Fibroblast of skin of right quadriceps (primary cell): Measurements from ENCODE around the gene SLC39A2.
"Not testable (repeated sequence)": the region's sequence is repeated elsewhere in the genome, so short reads cannot be mapped to it uniquely, and the experiment has no call there.

Experiments
- DNase-seq: peaks from one replicate; pipeline ENCODE4 v3.0.0-alpha.2; 2013

The SLC39A2 gene

GRCh38 chr14:20998674-20999366 is at the start of gene SLC39A2:
SLC39A2 (plus strand) TSS chr14:20999293; CDS start chr14:20999447, 154 bp downstream.
- DNase-seq = peak; percentile 77

GRCh38 chr14:20954736-20955537 is 44.2 kb upstream of the SLC39A2 start, which contains the start of gene RNASE2:
RNASE2 (plus strand) TSS chr14:20955487; CDS start chr14:20955772, 285 bp downstream.
- not testable (repeated sequence) for DNase-seq

GRCh38 chr14:20955538-20955873 is 43.6 kb upstream of the SLC39A2 start:
- not testable (repeated sequence) for DNase-seq

GRCh38 chr14:20956376-20956976 is 42.6 kb upstream of the SLC39A2 start:
- no peak for DNase-seq

GRCh38 chr14:20958946-20959345 is 40.1 kb upstream of the SLC39A2 start:
- not testable (repeated sequence) for DNase-seq

- DNase-seq = no peak
Observed at GRCh38 chr14:20969336-20969735, 29.8 kb upstream of the SLC39A2 start.

- no peak for DNase-seq
Observed at GRCh38 chr14:20970647-20970982, 28.5 kb upstream of the SLC39A2 start.

GRCh38 chr14:20970983-20971704 is 27.9 kb upstream of the SLC39A2 start:
- peak; percentile 83 for DNase-seq

- DNase-seq = no peak
Observed at GRCh38 chr14:20971705-20972021, 27.4 kb upstream of the SLC39A2 start.

GRCh38 chr14:20973501-20973900 is 25.6 kb upstream of the SLC39A2 start:
- no peak for DNase-seq

- no peak for DNase-seq
Observed at GRCh38 chr14:20976291-20976690, 22.8 kb upstream of the SLC39A2 start.

- no peak for DNase-seq
Observed at GRCh38 chr14:20978687-20979086, 20.4 kb upstream of the SLC39A2 start.

- no peak for DNase-seq
Observed at GRCh38 chr14:20980906-20981305, 18.2 kb upstream of the SLC39A2 start.

GRCh38 chr14:20982646-20983369 is 16.3 kb upstream of the SLC39A2 start:
- no peak for DNase-seq

- not testable (repeated sequence) for DNase-seq
Observed at GRCh38 chr14:20985650-20986049, 13.4 kb upstream of the SLC39A2 start.

GRCh38 chr14:20986811-20987210 is 12.3 kb upstream of the SLC39A2 start:
- peak; percentile 93 for DNase-seq

GRCh38 chr14:20988717-20989470 is 10.2 kb upstream of the SLC39A2 start:
- no peak for DNase-seq

- no peak for DNase-seq
Observed at GRCh38 chr14:20989471-20989786, 9.7 kb upstream of the SLC39A2 start.

- DNase-seq = peak; percentile 98
Observed at GRCh38 chr14:20989787-20990600, 9.1 kb upstream of the SLC39A2 start, which contains the start of gene METTL17. METTL17 (plus strand) TSS chr14:20989980; CDS start chr14:20990003, 23 bp downstream.

- DNase-seq = no peak
Observed at GRCh38 chr14:20996521-20996920, 2.6 kb upstream of the SLC39A2 start.

- no peak for DNase-seq
Observed at GRCh38 chr14:20997115-20997514, 2.0 kb upstream of the SLC39A2 start.
